Globus pallidus (tissue), 1 donor: Measurements from ENCODE around the gene RPL12.

Source experiments
- DNase-seq: peaks from one replicate; pipeline ENCODE4 v3.0.0-alpha.2; 2015; ENCODE audit warnings: low spot score

The RPL12 gene

DNA sequence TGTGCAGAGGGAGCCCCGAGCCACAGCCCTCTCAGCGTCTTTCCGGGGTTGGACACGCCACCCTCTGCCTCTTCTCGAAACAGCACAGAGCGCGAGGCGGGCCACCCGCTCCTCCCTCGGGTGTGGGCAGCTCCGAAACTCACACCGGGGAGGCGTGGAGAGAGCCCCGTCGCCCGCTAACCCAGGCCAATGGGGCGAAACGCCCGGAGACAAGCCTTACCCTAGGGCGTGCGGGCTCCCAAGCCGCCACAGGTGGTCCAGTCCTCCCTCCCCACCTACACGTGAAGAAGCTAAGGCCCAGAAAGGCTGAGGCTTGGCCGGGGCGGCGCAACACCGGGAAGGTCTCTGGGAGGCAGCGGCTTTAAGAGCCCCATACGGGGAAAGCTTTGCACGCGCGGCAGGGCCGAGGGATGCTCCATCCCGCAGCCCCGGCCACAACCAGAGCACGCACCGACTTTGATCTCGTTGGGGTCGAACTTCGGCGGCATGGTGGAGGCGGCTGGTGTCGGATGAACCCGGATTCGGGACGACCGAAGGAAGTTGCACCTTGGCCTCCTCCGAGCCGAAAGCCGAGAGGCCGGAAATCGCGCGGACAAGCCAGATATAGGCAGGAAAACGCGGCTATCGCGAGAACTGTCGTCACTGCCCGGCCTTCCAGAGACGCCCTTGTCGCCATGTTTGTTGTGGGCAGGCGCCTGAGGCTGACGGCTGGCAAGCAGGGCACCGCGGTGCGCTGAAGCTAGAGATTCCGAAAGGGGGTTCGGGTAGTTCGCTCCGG lies at the start of gene RPL12, which contains the start of gene LRSAM1:
Gene RPL12 (minus strand): TSS at position 577 of the 778 bp plus-strand sequence. CDS start 89 bp downstream, at position 488.
Gene LRSAM1 (plus strand): TSS at position 681 of the 778 bp plus-strand sequence. CDS start 3,018 bp downstream, outside the sequence.
- peak; percentile 93 for DNase-seq

DNA sequence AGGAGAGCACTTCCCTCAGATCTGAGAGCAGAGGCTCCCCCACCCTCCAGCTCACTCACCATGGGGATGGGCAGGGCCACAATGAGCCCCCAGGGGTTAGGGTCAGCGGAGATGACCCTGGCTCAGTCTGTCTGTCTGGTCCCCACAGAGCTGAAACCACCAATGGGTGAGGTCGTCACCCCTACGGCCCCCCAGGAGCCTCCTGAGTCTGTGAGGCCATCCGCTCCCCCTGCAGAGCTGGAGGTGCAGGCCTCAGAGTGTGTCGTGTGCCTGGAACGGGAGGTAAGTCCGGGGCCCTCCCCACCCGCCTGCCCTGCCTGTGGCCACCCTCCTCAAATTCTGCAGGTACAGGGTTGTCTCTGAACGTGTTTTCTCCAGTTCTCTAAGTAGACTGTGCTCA lies 49.7 kb upstream of the RPL12 start:
- no peak for DNase-seq

DNA sequence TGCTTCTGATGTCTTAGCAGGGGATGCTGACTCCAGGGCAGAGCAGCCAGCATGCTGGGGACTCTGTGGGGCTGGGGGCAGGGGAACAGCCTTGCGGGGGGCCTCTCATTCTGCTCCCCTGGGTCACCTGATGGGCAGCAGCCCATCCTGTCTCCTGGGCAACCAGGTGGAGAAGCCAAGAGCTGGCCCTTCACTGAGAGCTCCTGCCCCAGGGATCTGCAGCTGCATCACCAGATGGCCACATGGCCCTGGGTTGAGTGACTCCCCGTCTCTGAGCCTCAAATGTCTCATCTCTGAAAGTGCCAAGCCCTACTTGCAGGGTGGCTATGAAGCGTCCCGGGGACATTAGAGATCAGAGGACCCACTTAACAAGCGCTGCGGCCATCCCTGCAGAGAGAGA lies 49.2 kb upstream of the RPL12 start:
- no peak for DNase-seq

DNA sequence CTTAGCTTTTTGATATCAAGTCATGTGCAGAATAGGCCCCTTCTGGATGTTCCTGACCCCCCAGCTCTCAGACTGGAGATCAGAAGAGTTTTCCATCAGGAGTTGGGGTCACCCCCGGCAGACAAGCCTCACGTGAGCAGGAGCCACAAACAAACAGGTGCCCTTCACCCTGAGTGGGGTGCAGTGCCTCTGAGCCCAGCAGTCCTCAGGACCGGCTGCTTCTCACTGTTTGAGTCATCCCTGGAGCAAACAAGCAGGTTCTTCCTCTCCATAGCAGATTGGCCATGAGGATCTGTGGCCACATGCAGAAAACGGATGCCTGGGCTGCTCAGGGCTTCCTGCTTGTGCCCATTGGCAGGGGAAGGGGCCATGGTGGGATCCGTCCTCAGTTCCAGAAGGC lies 47.1 kb upstream of the RPL12 start:
- DNase-seq = no peak

DNA sequence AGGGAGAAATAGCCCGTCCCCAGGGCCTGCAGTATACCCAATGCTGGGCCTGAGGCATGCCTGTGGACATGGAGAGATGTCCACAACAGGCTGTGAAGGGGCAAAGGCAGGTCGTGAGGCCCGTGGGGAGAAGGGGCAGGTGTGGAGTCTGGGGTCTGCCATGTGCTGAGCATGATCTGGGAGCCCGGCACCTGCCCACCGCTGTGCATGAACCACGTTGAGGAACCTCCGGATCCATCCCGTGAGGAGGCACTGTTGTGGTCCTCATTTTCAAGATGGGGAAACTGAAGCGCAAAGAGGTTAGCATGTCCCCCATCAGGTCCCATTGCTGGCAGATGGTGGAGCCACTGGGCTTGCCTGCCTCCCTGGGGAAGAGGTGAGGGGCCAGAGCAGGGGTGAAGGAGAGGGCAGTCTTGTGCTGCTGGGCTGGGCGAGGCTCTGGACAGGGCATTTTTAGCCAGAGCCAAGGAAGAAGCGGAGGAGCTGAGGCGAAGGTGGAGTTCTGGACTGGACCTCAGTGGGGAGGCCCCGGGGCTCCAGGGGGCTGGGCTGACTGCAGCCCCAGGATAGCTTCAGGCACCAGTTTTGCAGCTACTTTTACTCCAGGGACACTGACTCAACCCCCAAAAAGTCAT lies 46.6 kb upstream of the RPL12 start:
- no peak for DNase-seq

DNA sequence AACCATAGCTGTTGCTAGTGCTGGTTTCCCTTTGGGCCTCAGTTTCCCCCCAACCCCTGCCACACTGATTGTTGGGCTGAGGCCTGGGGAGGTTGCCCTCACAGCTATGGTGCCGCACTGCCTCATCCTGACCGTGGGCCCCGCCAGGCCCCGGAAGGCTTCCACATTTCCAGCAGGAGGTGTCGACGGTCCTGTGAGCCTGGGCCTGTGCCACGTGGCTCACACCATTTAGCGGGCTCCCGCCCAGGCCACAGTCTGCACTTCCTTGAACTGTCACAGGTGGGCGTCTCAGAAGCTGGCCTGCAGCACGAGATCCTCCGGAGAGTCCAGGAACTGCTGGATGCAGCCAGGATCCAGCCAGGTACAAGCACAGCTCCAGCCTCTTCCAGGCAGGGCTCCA lies 45.8 kb upstream of the RPL12 start:
- DNase-seq = no peak

DNA sequence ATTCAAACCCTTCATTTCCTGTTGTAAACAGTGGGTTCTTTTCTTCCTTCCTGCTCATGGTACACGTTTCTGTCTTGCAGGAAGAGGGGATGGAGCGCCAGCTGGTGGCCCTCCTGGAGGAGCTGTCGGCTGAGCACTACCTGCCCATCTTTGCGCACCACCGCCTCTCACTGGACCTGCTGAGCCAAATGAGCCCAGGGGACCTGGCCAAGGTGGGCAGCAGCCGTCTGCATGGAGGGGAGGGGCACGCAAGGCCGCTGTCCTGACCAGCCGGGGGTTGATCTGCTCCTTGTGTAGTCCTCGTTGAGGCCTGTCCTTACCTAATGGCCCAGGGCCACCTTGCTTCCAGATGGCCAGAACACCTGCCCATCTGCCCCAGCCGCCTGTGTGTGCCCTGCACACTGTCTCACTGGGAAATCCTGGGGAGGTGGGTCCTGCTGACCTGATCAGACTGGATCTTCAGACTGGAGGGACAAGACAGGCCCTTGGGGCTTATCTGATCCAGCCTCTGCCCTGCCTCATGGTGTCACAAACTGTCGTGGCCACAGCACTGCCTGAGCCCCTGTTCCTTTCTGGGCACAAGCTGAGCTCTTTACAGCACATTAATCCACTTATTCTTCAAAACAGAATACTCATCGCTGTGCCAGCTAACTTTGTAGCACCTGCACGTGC lies 44.8 kb upstream of the RPL12 start:
- no peak for DNase-seq

DNA sequence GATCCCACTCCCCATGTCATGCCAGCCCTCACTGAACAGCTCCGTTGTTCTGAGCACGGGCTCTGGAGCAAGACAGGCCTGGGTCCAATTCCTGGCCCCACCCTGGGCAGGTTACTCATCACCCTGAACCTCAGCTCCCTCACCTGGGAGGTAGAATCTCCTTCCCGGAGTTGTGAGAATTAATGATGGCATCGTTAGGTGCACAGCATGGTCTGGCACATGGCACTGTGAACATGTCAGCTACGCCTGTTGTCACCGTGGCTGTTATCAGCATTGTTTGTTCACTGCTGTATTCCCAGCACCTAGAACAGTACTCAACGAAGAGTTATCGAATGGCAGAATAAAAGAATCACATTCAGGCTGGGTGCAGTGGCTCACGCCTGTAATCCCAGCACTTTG lies 43.1 kb upstream of the RPL12 start:
- no peak for DNase-seq

DNA sequence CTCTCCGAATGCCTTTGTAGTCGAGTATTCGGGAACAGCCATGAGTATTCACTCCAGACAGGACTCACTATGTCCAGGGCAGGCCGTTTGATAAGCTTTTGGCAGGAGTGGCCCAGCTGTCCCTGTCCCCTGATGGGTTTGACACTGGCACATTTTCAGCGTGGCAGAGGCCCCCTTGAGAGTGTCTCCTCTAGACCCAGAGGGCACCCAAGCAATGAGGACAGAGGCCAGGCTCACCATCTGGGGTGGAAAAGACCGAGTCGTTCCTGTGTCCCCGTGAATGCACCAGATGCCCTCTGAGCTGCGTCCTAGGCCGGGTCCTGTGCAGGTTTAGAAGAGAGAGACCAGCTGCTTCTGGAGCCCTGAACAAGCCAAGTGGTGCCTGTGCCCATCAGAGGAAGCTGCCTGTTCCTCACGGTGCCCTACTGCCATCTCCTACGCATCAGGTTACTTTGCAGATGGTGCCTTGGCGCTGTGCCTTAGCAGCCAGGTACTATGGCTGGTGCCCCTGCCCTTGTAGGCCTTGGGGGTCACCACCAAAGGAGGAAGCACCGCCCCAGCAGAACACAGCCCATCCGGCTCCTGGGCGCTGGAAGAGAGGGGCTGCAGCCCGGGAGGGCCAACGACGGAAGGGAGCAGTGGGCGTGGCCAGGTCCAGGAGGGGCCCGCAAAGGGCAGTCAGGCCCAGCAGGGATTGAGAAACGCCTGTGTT lies 42.5 kb upstream of the RPL12 start:
- no peak for DNase-seq

DNA sequence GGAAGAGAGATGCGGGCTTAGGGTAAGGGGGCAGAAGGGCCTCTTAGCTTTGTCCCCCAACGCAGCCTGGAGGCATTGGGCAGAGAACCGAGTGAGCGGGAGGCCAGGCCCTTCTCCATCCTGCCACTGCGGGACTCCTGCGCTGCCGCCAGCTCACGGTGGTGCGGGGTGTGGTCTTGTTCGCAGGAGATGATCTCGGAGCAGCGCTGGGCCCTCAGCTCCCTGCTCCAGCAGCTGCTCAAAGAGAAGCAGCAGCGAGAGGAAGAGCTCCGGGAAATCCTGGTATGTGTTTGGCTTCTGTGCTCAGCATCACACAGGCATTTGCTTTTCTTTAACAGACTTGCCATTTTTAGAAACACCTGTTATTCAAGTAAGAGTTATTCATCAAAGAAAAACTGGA lies 41.4 kb upstream of the RPL12 start:
- DNase-seq = no peak

DNA sequence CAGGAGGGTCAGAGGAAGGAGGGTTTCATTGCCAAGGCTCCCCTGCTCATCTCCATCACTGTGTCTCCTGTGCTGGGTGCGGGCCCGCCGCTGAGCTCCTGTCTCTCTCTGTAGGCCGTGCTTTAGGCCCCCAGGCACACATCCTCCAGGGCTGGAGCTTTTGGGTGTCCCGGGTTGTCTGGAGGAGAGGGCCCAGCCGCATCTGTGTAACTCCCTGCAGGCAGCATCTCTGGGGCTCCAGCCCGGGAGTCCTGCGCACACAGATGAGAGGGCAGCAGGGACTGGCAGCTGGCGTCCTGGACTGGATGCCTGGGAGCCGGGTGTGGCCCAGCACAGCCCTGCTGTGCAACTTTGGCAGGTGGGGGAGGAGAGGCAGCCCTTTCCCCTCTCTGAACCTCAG lies 40.3 kb upstream of the RPL12 start:
- DNase-seq = no peak

DNA sequence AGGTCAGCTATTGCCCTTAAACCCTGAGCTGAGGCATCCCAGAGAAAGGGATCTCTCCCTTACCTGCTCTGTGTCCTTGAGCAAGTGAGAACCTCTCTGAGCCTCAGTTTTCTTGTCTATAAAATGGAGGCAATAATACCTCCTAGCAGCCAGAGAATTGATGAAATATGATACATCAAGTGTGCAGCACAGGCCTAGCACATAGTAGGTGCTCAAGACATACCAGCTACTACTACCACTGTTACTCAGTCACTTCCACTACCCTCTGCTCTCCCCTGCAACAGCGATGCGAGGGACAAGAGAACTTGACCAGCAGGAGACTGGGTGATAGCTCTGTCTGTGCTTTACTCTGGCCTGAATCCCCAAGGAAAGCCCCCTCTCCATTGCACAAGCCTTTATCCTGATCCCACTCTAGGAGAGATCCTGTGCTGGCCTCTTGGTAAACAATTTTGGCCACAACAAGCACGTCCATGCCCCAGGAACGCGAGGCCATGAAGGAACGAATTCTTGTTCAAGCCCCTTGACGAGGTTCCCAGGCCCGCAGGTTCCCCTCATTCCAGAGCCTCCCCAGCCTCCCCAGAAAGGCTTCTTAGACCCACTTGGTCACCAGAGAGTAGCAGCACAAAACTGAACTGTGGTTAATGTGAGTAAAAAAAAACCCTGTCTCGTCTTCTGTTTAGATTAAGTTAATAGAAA lies 39.5 kb upstream of the RPL12 start:
- DNase-seq = no peak

DNA sequence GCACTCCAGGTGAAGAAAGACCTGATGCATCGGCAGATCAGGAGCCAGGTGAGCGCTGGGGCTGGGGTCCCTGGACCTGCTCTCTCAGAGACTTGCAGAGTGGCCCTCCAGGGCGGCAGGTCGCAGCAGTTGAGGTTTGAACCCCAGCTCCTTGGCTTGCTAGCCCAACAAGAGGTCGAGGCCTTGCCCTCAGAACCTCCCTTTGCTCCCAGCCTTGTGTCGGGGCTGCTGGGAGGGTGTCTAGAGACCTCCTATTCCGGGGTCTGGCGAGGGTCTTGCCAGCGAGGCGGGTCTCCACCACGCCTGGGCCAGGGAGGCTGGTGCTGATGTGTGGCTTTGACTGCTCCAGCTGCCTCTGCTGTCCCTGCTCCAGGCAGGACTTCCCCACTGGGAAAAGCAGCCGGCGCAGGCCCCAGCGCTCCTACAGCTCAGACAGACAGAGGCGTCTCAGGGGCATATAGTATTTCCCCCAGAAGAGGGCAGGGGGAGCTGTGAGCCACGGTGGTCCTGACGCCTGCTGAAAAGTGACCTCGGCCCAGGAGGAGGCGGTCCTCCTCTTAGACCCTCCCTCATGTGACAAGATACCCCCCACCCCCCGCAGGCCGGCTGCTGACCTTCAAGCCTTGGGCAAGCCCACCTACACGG lies 38.4 kb upstream of the RPL12 start:
- no peak for DNase-seq

DNA sequence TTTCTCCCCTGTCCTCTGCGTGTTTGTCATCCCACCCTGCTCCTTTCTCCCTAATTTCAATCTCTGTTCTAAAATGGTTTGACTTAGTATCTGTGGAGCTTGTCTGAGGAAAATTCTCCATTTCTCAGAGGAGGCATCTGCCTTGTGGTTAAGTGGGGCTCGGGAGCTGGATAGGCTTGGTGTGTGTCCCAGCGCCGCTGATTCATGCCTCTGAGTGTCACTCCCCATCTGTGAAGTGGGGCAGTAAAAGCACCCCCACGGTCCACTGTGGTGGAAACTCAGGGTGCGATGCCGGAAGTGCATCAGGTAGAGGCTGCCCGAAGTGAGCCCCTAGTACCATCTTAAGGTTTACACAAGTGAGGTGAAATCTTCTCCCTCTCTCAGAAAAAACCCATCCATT lies 37.7 kb upstream of the RPL12 start:
- no peak for DNase-seq

DNA sequence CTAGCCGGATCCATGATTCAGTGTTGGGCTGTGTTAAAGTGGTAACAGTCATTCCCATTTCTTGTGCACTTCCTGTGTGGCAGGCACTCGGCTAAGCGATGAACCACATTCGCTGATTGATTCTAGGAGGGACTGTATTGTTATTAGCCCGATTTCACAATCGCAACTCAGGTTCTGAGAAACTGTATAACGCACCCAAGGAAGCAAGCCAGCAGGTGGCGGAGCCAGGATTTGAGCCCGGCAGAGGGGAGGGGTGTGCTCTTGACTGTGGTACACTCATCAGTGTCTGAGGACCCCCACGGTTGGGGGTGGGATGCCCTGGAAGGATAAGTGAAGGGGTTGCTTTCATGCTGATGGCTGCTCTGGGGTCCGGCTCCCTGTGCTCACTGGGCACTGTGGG lies 34.8 kb upstream of the RPL12 start:
- DNase-seq = no peak

DNA sequence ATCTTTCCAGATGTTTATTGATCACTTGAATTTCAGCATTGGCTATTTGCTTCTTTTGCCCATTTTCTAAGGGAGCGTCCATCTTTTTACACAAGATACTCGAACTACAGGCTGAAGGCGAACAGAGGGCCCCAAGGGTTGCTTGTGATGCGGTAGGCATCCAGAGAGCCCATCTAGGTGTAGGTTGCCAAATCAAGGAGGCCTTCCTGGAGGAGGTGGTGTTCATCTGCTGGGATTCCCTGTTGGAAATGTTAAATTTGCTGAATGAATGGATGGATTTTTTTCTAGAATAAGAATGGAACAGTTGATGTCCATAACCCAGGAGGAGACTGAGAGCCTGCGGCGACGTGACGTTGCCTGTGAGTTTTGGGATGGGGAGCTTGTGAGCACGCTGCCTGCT lies 31.5 kb upstream of the RPL12 start:
- DNase-seq = no peak

DNA sequence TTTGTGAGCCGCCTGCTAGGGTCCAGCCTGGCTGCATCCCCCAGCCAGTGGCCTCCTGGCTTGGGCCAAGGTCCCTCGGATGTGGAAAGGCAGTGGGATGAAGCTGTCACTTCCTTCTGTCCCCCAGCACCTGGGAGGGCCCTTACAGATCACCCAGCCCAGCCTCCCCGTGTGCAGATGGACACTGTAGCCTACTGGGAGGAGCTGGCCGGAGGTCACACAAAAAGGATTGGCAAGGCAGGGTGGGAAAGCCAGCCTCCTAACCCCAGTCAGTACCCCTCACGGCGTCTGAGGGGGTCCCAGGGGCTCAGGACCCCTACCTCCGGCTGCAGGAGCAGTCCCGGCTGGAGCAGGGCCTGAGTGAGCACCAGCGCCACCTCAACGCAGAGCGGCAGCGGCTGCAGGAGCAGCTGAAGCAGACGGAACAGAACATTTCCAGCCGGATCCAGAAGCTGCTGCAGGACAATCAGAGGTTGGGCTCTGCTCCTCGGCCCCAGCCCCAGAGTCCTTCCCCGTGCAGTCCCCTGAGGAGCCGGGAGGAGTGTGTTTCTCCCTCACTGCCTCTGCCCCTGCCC lies 28.4 kb upstream of the RPL12 start:
- DNase-seq = no peak

DNA sequence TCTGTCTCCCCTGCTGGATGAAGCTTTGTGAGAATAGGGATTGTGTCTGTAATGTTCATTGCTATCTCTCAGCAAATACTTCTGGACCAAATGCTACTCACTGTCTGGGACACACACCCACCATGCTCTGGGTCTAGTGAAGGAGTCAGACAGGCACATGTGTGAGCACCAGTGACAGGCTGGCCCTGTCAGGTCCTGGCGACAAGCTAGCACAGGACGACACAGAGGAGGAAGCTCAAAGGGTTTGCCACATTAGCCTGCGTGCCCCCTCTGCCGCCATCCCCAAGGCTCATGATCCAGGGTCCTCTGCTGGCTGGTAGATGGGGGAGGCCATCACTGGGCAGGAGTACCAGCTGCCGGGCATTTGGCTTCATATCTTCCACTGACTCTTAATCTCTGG lies 23.4 kb upstream of the RPL12 start:
- DNase-seq = no peak

DNA sequence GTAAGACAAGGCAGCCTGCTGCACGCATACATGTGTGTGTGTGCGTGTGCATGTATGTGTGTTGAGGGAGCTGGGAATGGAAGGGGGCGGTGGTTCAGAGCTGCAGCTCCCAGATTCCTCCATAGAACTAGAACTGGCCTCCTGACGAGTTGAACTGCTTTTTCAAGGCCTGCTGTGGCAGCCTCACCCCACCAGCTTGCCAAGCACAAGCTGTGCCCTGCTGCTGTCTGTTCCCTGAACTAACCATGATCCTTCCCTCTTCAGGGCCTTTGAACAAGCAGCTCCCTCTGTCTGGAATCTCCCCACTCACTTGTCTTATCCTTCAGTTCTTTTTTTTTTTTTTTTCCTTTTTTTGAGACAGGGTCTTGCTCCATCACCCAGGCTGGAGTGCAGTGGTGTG lies 22.7 kb upstream of the RPL12 start:
- no peak for DNase-seq

DNA sequence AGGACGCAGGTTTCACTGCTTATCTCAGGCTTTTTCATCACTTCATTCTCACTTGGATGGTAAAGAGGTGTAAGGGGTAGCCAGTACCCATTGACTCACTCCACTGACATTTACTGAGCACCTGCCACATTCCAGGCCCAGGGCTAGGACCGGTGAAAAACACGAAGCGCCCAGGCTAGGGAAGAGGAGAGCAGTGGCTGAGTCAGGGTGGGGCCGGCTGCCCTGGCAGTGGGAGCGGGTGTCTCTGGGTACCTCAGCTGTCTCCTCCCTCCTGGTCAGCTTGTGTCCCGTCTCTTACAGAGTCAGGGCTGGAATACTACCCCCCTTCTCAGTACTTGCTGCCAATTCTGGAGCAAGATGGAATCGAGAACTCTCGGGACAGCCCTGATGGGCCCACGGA lies 22.3 kb upstream of the RPL12 start:
- no peak for DNase-seq

DNA sequence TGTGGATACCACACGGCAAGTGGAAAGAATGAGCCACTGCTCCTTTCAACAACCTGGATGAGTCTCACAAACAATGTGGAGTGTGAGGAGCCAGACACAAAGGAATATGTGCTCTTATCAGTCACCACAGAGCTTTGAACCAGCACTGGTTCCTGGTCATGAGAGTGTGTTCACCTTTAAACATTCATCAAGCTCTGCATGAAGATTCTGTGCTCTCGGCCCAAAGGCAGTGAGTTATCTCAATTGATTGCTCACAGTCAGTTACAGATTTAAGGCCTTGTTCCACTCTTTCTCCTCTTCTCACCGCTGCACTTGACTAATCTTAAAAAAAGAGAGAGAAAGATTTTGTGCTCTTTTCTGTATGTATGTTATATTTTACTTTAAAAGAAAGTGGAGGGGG lies 19.5 kb upstream of the RPL12 start:
- no peak for DNase-seq
